Measurements from ENCODE around the gene BRCA2.

The BRCA2 gene

DNA sequence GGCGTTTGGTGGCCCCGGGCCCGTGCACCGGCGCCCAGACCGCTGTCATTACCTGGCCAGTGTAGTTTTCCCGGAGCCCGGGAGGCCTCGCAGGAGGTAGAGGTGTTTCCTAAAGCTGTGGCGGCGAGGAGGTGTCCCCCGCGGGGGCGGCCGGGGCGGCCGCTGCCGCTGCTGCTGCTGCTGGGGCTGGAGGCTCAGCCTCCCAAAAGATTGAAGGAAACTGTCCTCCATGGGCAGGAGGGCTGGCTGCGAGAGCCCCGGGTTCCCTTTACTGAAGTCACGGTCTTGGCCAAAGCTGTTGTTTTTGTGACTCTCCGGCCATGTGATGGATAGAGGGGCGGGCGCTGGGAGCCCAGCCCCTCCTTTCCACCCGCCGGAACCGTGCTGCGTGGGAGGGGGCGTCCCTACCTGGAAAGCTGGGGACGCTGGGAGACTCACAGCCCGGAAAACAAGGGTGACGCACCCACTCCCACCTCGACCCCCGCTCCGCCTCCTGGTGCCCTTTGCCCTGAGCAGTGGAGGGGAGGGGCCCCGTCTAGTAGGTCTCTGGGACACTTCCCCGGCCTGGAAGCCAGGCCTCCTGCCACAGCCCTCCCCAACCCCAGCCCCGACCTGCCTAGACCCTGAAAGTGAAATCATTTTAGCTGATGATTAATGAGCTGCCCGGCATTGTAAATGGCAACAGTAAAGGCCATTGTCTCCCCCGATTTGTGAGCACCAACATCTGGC is 112.7 kb downstream of the BRCA2 start, which contains the start of gene N4BP2L1:
N4BP2L1 (minus strand) TSS at position 279 of the 729 bp plus-strand sequence; CDS start at position 231, 48 bp downstream.
- DNase-seq (ENCODE audit: low spot score): peak; percentile 72

DNA sequence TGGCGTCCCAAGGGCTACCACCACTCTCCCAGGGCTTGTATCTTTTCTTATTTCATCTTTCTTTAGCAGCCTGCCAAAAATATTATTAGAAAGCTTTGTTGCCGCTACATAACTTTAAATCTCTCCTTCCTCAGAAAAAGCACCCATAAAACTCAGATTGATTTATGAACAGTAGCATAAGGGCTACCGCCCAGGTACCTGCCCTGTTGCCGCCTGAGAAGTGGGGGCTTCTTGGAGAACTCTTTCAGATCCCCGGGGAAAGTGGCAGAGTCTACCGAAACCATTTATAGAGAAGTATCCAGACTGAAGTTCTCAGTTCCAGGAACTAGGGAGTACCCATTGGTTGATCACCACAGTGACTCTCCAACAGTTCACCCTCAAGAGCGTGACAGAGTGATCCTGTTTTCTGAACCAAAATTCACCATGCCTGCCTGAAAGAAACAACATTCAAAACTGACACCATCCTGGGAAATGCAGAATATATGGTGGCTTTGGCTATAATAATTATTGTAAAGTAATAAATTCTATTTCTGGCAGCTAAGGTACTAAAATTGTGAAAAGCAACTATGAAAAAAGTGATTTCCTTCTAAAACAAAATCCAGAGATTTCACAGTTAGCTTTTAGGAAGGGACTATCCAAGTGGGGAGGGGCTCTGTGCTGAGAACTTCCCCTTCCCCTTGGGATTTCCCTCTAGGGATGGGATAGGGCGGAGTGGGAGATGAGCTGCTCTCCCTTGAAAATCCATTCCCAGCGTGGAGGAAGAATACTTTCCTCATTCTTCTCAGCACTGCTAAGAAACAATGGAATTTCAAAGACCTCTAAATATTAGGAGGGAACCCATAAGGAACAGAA is 113.5 kb downstream of the BRCA2 start:
- no peak for DNase-seq (ENCODE audit: low spot score)

DNA sequence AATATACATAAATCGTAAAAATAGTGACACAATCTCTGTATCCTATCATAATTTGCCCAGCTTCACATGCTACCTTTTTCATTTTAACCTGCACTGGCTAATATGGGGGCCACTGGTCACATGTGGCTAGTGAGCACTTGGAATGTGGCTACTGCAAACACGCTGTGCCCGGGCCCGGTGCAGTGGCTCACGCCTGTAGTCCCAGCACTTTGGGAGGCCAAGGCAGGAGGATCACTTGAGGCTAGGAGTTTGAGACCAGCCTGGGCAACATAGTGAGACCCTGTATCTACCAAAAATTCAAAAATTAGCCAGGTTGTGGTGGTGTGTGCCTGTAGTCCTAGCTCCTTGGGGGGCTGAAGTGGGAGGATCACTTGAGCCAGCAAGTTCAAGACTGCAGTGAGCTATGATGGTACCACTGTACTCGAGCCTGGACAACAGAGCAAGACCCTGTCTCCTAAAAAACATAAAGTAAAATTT is 114.2 kb downstream of the BRCA2 start:
- DNase-seq (ENCODE audit: low spot score): no peak

DNA sequence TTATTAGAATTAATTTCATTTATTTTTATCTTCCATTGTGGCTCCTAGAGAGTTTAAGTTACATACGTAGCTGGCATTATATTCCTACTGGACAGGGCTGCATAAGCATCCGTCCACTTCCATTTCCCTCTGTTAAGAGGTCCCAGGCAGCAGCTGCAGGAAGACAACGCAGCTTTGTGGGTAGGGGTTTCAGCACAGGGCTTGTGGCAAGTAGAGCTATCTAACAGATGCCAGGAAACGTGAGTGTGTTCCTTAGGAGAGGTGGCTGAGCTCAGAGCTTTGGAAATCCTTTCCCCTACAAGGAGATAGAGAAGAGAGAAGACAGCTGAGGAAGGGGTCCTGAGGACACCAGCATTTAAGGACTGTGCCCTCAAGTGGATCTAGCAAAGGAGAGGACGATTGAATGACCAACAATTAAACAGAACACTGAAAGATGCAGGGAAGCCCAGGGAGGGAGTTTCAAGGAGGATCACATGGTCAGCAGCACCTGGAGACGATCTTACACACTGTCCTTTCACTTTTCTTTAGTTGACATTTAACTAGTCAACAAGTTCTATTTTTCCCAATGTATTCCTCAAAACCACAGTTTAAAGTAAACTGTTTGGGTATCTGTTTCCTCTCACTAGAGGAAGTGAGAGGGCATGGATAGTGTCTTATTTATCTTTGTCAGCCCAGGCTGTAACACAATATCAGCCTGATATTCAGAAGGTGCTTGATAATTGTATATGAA is 114.9 kb downstream of the BRCA2 start:
- no peak for DNase-seq (ENCODE audit: low spot score)

DNA sequence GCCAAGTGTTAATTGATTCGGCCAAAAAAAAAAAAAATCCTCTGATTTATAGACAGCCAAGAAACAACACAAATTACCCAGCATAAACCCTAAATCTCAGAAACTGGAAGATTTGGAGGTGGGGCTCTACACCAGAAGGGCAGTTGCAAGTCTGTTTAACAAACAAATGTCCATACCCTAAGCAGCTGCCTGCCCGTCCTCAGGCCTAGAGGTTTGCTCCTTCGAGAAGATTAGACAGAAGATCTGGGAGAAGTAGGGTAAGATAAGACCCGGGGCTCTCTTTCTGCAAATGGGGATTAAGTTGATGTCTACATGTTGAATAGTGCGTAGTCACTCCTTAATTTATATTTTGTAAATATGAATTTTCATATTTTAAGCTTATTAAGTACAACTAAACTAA is 116.1 kb downstream of the BRCA2 start:
- DNase-seq (ENCODE audit: low spot score): no peak

DNA sequence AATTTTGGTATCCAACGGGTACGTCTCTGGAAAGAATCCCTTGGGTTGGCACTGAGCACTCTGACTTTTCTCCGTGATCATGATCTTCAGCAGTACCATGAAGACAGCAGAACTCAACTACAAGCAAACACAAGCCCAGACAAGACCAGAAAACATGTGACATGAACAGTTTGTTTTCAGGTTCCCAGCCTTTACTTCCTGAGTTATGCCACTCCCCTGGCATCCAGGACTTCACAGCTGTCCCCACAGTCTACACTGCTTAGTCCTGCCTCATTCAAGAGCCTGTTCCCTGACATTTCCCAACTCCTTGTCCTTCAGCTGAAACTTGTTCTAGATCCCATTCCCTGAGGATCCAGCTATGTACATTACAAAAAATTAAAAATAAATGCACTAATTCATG is 117.5 kb downstream of the BRCA2 start:
- no peak for DNase-seq (ENCODE audit: low spot score)

DNA sequence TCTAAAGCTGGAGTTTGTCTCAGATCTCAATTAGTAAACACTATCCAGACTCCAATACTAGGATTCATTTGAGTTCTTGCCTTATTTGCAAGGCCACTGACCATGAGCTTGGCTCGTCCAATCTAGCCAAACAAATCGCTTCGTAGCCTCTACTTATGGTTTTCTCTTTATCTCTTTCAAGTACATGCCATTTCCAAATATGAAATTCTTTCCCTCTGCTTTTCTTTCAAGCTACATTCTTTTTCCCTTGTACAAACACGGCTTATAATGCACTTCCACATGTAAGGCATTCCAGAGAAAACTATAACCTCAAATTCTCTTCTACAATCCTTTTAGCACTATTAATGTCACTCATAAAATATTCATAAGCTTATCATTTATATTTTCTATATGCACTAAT is 123.6 kb downstream of the BRCA2 start:
- DNase-seq (ENCODE audit: low spot score): no peak

DNA sequence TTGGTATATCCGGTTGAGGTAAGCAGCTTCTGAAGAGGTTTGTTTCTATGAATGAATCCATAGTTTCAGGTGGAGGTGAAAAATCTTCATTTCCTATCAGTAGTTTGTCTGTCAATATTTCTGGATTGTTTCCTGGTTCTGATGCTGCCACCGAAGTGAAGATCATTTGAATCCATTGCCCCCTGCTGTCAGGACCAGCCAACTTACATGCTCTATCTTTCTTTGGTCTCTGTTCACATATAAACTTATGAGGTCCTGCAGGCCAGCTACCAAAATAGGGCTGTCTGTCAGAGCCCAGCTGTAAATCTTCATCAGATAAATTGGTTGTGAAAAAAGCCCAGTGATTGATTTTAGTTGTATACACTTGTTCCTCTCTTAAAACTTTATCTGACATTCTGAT is 127.8 kb downstream of the BRCA2 start:
- DNase-seq (ENCODE audit: low spot score): no peak

DNA sequence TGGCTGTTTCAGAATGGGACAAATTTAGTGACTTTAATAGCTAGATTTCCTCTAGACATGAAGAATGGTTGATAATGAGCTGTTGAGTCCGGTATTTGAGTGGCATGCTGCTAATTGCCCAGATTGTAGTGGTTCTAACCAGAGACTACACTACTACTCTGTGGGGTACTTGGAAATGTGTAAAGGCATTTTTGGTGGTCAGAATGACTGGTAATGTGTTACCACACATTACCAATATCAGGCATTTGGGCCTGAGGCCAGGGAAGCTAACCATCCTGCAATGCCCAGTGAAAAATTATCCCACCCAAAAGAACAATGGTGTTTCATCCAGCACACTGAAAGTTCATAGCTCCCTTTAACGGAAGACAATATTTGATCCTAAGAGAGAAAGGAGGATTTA is 130.2 kb downstream of the BRCA2 start:
- no peak for DNase-seq (ENCODE audit: low spot score)

DNA sequence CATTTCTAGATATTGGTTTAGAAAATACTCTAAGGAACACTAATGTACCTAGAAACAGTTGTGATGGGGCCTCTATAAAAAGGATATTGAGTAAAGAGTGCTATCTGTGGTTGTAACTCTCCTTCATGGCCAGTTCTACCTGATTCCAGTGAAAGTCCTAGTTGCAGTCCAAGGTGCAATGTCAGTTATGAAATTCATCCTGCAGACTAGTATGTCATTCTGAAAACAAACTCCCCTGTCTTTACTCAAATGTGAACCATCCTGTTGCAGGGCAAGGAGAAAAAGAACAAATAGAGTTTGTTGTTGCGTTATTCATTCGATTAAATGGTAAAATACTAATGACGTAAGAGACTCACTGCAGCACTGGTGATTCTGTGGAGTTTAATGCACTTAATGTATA is 130.9 kb downstream of the BRCA2 start:
- no peak for DNase-seq (ENCODE audit: low spot score)

DNA sequence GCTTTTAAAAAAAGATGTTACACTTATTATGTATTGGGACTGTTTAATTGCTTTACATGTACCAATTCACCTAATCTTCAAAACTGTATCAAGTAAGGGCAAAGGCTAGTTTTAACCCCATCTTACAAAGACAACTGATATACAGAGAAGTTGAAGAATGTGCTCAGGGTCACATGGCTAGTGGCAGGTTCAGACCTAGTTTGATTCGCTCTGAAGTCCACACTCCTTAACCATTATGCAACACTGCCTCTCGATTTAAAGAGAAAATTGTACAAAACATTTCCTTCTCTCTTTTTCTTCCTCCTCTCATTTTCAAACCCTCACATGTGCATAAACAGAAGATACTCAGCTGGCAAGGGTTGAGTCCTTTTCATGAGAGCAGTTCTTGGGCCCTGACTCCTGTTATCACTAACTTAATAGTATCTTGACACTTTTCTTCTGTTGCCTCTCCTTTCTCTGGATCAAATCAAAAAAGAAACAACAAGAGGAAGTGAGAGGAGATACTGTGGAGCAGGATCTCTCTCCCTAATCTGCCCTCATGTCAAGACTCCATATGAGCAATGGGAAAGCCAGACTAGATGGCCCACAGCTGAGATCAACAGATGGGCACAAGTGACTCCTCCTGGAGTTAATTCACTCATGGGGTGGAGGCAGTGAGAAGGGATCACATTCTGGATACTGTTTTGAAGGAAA is 131.6 kb downstream of the BRCA2 start:
- no peak for DNase-seq (ENCODE audit: low spot score)

DNA sequence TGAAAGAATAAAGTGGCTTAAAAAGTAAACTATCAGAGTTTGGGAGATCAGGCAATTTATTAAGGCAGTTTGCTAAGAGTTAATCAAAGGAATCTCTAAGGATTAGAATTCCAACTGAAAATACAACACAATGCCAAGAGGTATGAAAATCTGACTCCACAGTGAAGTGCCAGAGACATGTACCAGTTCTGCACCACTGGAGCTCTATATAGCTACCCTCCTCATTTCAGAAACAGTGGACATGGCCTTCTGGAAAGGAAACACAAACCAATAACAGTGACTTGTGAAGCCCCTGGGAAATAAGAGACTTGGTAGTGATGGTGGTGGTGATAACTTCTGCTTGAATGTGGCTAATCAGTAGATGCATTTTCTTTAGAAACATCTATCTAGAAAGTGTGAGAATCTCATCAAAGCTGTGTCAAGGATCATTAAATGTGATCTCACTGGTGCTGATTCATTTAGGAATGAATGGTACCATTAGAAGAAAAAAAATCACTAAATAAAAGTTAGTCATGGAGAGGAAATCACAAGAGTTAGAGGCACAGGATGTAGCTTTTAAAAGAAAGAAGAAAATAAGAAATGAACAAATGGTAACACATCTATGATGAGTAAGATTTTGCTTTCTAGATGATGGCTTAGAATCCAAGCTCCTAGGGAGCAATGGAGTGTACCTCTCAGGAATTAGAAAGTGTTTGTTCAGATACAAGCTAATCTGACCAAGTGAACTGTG is 132.8 kb downstream of the BRCA2 start:
- DNase-seq (ENCODE audit: low spot score): no peak

DNA sequence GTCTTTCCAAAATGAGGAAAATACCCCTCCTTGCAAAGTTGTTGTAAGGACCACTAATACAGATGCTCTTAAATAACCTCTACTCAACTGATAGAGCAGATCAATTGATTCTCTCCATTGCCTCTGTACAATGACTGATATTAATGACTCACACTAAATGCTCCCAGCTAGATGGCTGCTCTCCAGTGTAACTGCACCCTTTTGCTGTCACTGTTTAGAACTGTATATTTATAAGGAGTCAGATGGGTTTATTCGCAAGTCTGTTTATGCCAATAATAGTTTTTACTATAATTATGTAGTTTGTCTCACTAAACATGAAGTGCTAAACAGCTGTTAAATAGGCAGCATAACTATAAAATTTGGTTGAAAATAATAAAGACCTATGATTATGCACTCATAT is 133.7 kb downstream of the BRCA2 start:
- no peak for DNase-seq (ENCODE audit: low spot score)
